ENCODE measurements around the gene TFF2.
A peak's percentile ranks its signal among the peaks of the same experiment; 100 is the strongest.

The TFF2 gene

DNA sequence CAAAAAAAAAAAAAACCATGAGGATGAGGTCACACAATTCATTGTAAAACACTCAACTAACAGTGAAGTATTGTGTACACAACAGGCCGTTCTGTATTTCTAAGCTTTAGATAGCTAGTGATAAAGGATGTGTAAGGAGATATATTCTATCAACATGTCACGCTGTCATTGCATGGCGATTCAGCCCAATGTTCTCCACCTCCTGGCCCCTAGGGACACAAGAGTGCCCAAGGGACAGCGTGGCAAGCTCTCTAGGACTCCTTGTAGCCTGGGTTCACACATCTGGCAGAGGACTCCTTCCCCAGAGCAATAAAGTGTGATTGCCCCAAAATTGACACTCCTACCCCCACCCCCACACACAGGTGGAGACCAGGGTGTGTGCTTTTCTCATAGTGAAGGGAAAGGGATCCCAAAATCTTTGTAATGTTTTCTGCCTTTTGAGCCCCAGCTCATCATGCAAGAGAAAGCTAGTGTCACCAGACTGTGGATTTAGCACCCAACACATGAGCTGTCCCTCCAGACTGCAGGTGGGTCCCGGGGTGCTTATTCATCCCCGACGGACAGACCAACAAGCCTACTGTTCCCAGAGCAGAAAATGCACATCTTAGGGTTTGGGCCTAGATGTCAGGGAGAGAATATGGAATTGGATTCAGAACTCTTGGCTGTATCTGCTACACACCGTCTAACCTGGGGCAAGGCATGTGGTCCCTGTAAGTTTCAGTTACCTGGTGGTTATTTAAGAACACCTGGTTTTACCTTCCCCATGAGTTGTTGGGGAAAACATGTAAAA is 33.6 kb upstream of the TFF2 start:
- DNase-seq: no peak

- no peak for DNase-seq
Measured at GRCh38 chr21:42383331-42383730, 32.5 kb upstream of the TFF2 start.

DNA sequence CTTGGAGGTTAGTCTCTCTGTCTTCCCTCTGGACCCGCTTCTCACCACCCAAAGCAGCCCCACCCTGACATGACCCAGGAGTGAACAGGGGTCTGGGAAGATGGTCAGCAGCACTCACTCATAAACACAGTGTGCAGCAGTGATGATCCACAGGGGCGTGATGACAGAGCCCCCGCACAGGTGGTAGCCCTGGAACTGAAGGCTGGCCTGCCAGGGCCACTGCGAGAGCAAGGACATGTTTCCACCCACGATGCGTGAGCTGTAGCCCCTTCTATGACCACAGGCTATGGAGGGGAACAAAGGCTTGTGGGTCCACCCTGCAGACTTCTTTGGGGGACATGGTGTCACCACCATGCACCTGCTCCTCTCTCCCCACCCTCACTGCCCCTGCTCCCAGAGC is 32.1 kb upstream of the TFF2 start:
- DNase-seq: no peak

DNA sequence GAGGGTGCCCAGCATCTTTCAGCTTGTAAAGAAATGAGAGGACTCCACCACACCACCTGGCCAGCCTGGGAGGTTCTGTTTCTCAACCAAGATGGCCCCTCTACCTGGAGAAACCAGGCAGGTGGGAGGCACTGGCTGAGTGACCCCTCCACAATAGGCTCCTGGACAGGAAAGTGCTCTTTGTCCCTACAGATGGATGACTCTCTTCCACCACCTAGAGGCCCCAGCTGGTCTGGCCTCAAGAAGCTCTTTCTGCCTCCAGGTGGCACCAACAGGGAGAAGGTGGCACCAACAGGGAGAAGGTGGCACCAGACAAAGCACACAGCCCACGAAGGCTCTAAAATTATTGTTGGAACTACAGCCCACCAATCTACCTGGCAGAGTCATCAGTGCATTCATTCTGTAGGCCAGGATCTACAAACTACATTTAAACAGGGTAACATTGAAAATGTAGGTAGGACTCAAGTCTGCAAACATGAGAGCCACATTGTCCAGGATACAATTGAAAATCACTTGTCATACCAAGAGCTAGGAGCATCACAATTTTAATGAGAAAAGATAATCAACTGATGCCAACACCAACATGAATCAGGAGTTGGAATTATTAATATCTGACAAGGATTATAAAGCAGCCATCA is 30.7 kb upstream of the TFF2 start:
- DNase-seq: peak; percentile 45 to 69 (median 60)

GRCh38 chr21:42379426-42380215 is 28.8 kb upstream of the TFF2 start:
- DNase-seq: peak in 3 of 4 experiments; percentile 29 to 52 (median 35)

DNA sequence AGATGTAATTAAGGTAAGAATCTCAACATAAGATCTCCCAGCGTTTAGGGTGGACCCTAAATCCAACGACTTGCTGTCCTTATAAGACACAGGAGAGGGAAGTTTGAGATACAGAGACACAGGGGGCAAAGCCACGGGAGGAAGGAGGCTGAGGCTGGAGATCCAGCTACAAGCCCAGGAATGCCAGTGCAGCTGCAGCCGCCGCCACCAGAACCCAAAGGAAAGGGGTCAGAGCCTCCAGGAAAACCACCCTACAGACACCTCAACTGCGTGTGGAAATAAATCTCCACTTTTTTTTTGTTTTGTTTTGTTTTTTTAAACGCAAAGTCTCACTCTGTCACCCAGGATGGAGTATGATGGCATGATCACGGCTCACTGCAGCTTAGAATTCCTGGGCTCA is 27.6 kb upstream of the TFF2 start:
- no peak for DNase-seq

DNA sequence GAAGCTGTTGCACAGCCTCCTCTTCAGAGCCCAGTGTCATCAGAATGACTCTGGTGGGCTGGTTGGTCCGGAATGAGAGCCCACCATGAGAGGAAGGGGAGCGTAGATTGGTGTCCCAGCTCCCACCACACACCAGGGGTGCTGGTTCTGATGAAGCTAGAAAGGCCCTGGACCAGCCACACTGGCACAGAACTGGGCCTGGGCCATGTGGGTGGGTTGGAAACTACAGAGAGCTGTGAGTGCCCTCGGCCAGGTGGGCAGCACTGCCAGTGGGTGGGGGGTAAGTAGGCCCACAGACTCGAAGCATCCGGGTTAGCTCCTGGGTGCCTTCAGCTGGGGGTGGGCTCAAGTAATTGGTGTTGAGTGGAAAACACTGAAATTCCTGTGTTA is 27.2 kb upstream of the TFF2 start:
- no peak for DNase-seq

- DNase-seq: no peak
Measured at GRCh38 chr21:42377211-42377950, 26.6 kb upstream of the TFF2 start.

- DNase-seq: no peak
Measured at GRCh38 chr21:42376338-42376982, 25.7 kb upstream of the TFF2 start.

GRCh38 chr21:42375966-42376337 is 25.2 kb upstream of the TFF2 start:
- DNase-seq: no peak

GRCh38 chr21:42375506-42375905 is 24.7 kb upstream of the TFF2 start:
- DNase-seq: no peak

- no peak for DNase-seq
Measured at GRCh38 chr21:42374864-42375499, 24.2 kb upstream of the TFF2 start.

DNA sequence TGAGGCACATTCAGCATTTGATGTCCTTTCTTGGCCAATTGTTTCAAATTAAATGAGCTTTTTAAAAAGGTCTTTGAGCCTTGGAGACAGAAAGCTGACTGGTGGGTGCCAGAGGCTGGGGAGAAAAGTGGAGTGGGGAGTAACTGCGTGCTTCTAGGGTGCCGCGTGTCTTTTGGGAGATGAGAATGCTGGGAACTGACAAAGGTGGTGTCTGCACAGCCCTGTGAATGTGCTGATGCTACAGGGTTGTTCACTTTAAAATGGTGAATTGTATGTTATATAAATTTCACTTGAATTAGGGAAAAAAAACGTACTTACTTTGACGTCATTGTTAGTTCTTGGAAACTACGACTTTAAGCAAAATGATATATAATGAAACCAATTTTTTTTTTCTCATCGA is 23.7 kb upstream of the TFF2 start:
- no peak for DNase-seq

- DNase-seq: no peak
Measured at GRCh38 chr21:42373908-42374455, 23.2 kb upstream of the TFF2 start.

DNA sequence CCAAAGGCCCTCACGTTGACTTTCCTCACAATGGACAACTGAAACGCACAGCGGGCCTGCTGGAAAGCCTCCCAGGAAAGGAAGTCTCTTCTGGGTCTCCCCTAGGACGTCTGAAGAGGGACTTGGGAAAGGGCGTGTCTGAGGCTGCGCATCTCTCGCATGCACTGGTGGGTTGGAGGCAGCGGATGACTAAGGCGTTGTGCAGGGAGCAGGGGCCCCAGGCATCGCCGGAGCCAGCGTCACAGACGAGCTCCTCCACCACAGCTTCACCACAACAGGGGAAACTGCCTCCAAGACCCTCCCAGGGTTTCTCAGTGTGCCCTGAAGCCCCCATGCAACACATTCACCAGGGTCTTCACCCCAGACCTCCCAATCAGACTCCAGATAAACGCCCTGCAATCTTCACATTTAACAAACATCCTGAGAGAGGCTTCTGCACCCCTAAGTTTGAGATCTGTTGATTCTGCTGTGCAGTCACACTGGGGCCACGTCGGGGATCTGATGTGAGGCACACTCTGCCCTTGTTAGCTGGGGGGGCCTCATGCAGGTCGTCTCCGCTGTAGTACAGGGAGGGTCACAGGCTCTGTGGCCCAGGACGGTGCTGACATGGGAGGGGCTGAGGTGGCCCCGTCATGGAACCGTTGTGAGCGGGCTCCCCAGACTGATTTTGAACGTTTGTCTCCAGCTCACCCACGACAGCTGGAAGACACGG is 22.6 kb upstream of the TFF2 start:
- DNase-seq: no peak

- no peak for DNase-seq
Measured at GRCh38 chr21:42370894-42371654, 20.3 kb upstream of the TFF2 start.

DNA sequence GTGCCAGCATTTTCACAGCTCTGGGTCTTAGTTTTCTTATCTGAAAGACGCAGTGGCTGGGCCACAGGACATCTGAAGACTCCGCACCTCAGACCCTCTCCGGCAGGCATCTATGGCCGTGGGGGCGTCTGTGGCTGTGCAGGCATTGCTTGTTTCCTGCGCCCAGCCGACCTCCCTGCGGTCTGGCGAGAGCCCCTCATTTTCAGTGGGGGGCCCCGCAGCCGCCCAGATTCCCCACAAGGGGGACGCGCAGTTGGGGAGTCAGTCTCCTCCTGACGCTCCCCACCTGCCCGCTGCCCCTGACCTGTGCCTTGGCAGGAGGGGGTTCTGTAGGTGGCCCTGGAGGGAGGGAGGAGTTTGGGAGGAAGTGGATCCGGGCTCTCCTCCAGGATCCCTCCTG is 19.0 kb upstream of the TFF2 start:
- no peak for DNase-seq

GRCh38 chr21:42367367-42368165 is 16.8 kb upstream of the TFF2 start:
- DNase-seq: no peak

GRCh38 chr21:42366292-42367010 is 15.7 kb upstream of the TFF2 start, which contains the start of gene TFF1:
TFF1 (minus strand) TSS chr21:42366535; CDS start chr21:42366495, 40 bp downstream.
- no peak for DNase-seq
